GM12872 (cell line): ENCODE results near the gene FBXO42.
A peak's percentile ranks its signal among the peaks of the same experiment; 100 is the strongest.

Source experiments
- TF ChIP-seq, protein P1 (sequence below): IDR thresholded peaks from 3 replicates; pipeline ENCODE4 v1.5.1; 2011; ENCODE audit warnings: low read depth, mild to moderate bottlenecking, low read length, moderate library complexity; ENCODE audit not compliant: insufficient read depth

The FBXO42 gene

GRCh38 chr1:16351994-16352841 is at the start of gene FBXO42:
Gene FBXO42, minus strand, starts transcription at chr1:16352480. Its CDS starts 37,062 bp downstream, at chr1:16315418.
- TF ChIP-seq, protein P1, sequence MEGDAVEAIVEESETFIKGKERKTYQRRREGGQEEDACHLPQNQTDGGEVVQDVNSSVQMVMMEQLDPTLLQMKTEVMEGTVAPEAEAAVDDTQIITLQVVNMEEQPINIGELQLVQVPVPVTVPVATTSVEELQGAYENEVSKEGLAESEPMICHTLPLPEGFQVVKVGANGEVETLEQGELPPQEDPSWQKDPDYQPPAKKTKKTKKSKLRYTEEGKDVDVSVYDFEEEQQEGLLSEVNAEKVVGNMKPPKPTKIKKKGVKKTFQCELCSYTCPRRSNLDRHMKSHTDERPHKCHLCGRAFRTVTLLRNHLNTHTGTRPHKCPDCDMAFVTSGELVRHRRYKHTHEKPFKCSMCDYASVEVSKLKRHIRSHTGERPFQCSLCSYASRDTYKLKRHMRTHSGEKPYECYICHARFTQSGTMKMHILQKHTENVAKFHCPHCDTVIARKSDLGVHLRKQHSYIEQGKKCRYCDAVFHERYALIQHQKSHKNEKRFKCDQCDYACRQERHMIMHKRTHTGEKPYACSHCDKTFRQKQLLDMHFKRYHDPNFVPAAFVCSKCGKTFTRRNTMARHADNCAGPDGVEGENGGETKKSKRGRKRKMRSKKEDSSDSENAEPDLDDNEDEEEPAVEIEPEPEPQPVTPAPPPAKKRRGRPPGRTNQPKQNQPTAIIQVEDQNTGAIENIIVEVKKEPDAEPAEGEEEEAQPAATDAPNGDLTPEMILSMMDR: peak; percentile 47; the same call in 2 of the 3 replicates

GRCh38 chr1:16398371-16398953 is 46.2 kb upstream of the FBXO42 start:
- TF ChIP-seq, protein P1: no peak

GRCh38 chr1:16397120-16397519 is 44.8 kb upstream of the FBXO42 start:
- TF ChIP-seq, protein P1: no peak

- TF ChIP-seq, protein P1: no peak
Observed at GRCh38 chr1:16396591-16396990, 44.3 kb upstream of the FBXO42 start.

GRCh38 chr1:16394977-16395376 is 42.7 kb upstream of the FBXO42 start:
- TF ChIP-seq, protein P1: no peak

DNA sequence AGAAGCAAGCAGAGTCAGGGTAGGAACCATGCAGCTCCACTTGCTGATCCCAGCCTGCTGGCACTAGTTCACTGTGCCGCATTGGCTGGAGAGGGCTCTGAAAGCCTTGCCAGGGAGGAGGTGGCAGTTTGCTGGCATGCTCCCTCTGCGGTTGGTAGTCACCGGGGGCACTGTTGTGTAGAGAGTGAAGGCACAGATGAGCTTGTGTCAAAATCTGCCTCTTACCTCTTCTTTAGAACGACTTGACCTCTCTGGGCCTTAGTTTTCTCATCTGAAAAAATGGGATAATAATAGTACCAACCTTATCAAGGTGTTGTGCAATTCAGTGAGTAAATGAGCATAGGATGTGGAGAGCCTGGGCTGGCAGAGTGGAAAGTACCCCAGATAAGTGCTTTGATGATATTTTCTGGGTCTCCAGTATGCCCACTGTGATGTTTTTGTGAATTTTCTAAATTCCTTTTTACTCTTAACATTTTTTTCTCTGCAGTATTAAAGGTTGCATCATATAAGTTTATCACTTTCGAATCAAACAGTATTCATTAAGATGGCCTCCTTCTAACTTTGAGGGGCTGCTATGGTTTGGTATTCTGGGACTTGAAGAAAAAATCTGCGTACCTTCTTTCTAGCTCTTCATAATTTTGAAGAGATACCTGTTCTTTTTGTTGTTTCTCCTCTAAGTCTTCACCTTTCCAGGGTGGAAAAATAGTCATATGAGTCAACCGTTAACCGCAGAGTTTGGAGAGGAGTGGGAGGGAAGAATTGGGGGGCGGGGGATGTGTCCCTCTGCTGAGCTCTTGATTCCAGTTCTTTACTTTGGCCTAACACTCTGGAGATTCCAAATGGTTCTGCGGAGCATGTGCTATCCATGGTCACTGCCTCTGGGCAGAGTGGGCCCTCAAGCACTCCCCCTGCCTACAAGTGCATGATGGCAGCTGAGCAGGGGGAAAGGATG is 41.6 kb upstream of the FBXO42 start:
- TF ChIP-seq, protein P1: no peak
